Neural cell (in vitro differentiated cells): Measurements from ENCODE around the gene AFF2. TPM values are rescaled to one million over a fixed set of nuclear protein-coding genes. Genes with fewer than 3 reads are reported as not detected.

ENCODE experiments used
- H2AFZ ChIP-seq: fragments of 200-600, 300-800 bp; sonication (generic), shearing (Covaris generic); 2 replicates; pipeline ENCODE4 v1.6.0; 2014; ENCODE audit warnings: low read depth, mild to moderate bottlenecking, antibody characterized with exemption, low read length, moderate library complexity
- H3F3A ChIP-seq: fragments of 200-600 bp; shearing (Covaris generic); 2 replicates; pipeline ENCODE4 v1.6.1; 2016; ENCODE audit warnings: mild to moderate bottlenecking, moderate library complexity, mixed read lengths, antibody characterized with exemption, low read length; ENCODE audit not compliant: insufficient read depth, poor library complexity, severe bottlenecking
- H3K27ac ChIP-seq: fragments of 200-600, 300-800 bp; sonication (generic), shearing (Covaris generic); 2 replicates; pipeline ENCODE4 v1.5.1; 2014; ENCODE audit warnings: mild to moderate bottlenecking, low read length, moderate library complexity
- H3K27me3 ChIP-seq: fragments of 300-800, 200-600 bp; sonication (generic), shearing (Covaris generic); 2 replicates; pipeline ENCODE4 v1.6.0; 2014; ENCODE audit warnings: mild to moderate bottlenecking, low read depth, low read length, moderate library complexity; ENCODE audit not compliant: insufficient read depth
- H3K36me3 ChIP-seq: fragments of 300-800, 200-600 bp; sonication (generic), shearing (Covaris generic); 2 replicates; pipeline ENCODE4 v1.5.1; 2014; ENCODE audit warnings: mild to moderate bottlenecking, antibody characterized with exemption, low read length, moderate library complexity; ENCODE audit not compliant: insufficient read depth
- H3K4me2 ChIP-seq: fragments of 300-800, 200-600 bp; sonication (generic), shearing (Covaris generic); 2 replicates; pipeline ENCODE4 v1.6.0; 2014; ENCODE audit warnings: mild to moderate bottlenecking, low read length
- H3K4me3 ChIP-seq: fragments of 300-800, 200-600 bp; sonication (generic), shearing (Covaris generic); 2 replicates; pipeline ENCODE4 v1.5.1; 2014; ENCODE audit warnings: mild to moderate bottlenecking, low read length, moderate library complexity
- H3K79me2 ChIP-seq: fragments of 200-600 bp; shearing (Covaris generic); replicated peaks from 2 replicates; pipeline ENCODE4 v1.6.0; 2014; ENCODE audit warnings: mild to moderate bottlenecking, low read length, moderate library complexity; ENCODE audit not compliant: insufficient read depth
- H3K9ac ChIP-seq: fragments of 300-800, 200-600 bp; sonication (generic), shearing (Covaris generic); 2 replicates; pipeline ENCODE4 v1.6.1; 2016; ENCODE audit warnings: mild to moderate bottlenecking, low read length, mixed read lengths
- H3K9me2 ChIP-seq: fragments of 200-600 bp; shearing (Covaris generic); 2 replicates; pipeline ENCODE4 v1.6.1; 2016; ENCODE audit warnings: mild to moderate bottlenecking, low read length, mixed read lengths; ENCODE audit not compliant: insufficient read depth
- H3K9me3 ChIP-seq: fragments of 200-600, 300-800 bp; sonication (generic), shearing (Covaris generic); 2 replicates; pipeline ENCODE4 v1.6.1; 2016; ENCODE audit warnings: mild to moderate bottlenecking, mixed run types, low read length, moderate library complexity, mixed read lengths
- H4K20me1 ChIP-seq: fragments of 200-600 bp; shearing (Covaris generic); 2 replicates; pipeline ENCODE4 v1.6.1; 2016; ENCODE audit warnings: mild to moderate bottlenecking, mixed run types; ENCODE audit not compliant: insufficient read depth
- EP300 ChIP-seq: fragments of 450-650 bp; conservative IDR thresholded peaks from 2 replicates; pipeline ENCODE4 v1.6.1; 2014; ENCODE audit warnings: antibody characterized with exemption, mild to moderate bottlenecking, moderate library complexity; ENCODE audit not compliant: poor library complexity, severe bottlenecking
- EZH2 ChIP-seq: fragments of 200-600, 300-800 bp; shearing (Covaris generic), sonication (generic); IDR thresholded peaks from 2 replicates; pipeline ENCODE4 v1.6.1; 2014; ENCODE audit warnings: antibody characterized with exemption, low read length, borderline replicate concordance, mild to moderate bottlenecking; ENCODE audit not compliant: insufficient read depth, poor library complexity, severe bottlenecking
- MXI1 ChIP-seq: fragments of 450-650 bp; conservative IDR thresholded peaks from 2 replicates; pipeline ENCODE4 v1.6.1; 2014; ENCODE audit warnings: antibody characterized with exemption, mild to moderate bottlenecking; ENCODE audit not compliant: poor library complexity, severe bottlenecking
- POLR2AphosphoS5 ChIP-seq: IDR thresholded peaks from 2 replicates; pipeline ENCODE4 v1.6.1; 2012
- RAD21 ChIP-seq: fragments of 450-650 bp; conservative IDR thresholded peaks from 2 replicates; pipeline ENCODE4 v1.6.1; 2014; ENCODE audit warnings: antibody characterized with exemption, mild to moderate bottlenecking, moderate library complexity
- SMC3 ChIP-seq: fragments of 450-650 bp; conservative IDR thresholded peaks from 2 replicates; pipeline ENCODE4 v1.6.1; 2014; ENCODE audit warnings: antibody characterized with exemption, mild to moderate bottlenecking, moderate library complexity; ENCODE audit not compliant: poor library complexity
- TAF1 ChIP-seq: IDR thresholded peaks from 2 replicates; pipeline ENCODE4 v1.6.1; 2012; ENCODE audit warnings: low read depth
- polyA plus RNA-seq: library from polyadenylated mRNA; depleted of rRNA; stranded (reverse); fragments of >200 nt; gene quantifications from 2 replicates; pipeline ENCODE4 v1.2.3, GENCODE V29; 2014
- TF ChIP-seq, protein P1 (sequence below): fragments of 450-650 bp; IDR thresholded peaks from 2 replicates; pipeline ENCODE4 v1.5.1; 2014; ENCODE audit warnings: antibody characterized with exemption, mild to moderate bottlenecking, moderate library complexity; ENCODE audit not compliant: poor library complexity, severe bottlenecking
- TF ChIP-seq, protein P2 (sequence below): IDR thresholded peaks from 2 replicates; pipeline ENCODE4 v1.6.1; 2012; ENCODE audit warnings: borderline replicate concordance

Gene AFF2
- polyA plus RNA-seq, 1 donor from 2014 or later = 10.5 TPM

DNA sequence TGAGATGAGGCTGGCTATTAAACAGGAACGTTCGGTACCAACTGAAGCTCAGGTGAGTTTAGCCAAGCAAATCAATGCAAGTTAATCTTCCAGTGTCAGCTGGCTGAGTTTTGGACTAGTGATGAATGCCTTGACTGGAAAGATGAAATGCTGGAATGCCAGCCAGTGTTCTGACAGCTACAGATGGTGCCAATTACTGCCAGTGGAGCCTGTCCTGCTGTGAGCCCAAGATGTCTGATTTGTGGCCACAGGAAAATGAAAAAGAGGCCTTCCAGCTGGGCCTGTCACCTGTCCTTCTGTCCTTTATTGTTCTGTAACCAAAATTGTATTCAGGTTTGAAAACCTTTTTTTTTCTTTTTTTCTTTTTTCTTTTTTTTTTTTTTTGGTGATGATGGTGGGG lies 223.1 kb downstream of the AFF2 start:
- no peak overlapping the region for H3K9ac ChIP-seq
- no peak for TF ChIP-seq SMC3
- H4K20me1 ChIP-seq = no peaks in the 10 kb centered on the region
- H3K27ac ChIP-seq = no peak overlapping the region
- no peaks in the 10 kb centered on the region for H3K79me2 ChIP-seq
- H3K4me3 ChIP-seq = no peak overlapping the region
- H3K36me3 ChIP-seq = no peaks in the 10 kb centered on the region
- H3K9me3 ChIP-seq = no peaks in the 10 kb centered on the region
- H3F3A ChIP-seq = no peaks in the 10 kb centered on the region
- H3K4me2 ChIP-seq = no peak overlapping the region
- no peaks in the 10 kb centered on the region for H3K27me3 ChIP-seq
- H2AFZ ChIP-seq = no peak overlapping the region
- no peaks in the 10 kb centered on the region for H3K9me2 ChIP-seq

- Histone ChIP-seq H3K4me3 (no peak overlapping the region), H3K27ac (no peak overlapping the region), H3K27me3 (no peaks in the 10 kb centered on the region), H3K9ac (no peak overlapping the region), H2AFZ (no peak overlapping the region), H3K4me2 (no peak overlapping the region), H4K20me1 (no peaks in the 10 kb centered on the region), H3K9me3 (no peaks in the 10 kb centered on the region), H3K79me2 (no peaks in the 10 kb centered on the region), H3K9me2 (no peaks in the 10 kb centered on the region), H3F3A (no peaks in the 10 kb centered on the region), H3K36me3 (no peaks in the 10 kb centered on the region)
- TF ChIP-seq, protein P1, sequence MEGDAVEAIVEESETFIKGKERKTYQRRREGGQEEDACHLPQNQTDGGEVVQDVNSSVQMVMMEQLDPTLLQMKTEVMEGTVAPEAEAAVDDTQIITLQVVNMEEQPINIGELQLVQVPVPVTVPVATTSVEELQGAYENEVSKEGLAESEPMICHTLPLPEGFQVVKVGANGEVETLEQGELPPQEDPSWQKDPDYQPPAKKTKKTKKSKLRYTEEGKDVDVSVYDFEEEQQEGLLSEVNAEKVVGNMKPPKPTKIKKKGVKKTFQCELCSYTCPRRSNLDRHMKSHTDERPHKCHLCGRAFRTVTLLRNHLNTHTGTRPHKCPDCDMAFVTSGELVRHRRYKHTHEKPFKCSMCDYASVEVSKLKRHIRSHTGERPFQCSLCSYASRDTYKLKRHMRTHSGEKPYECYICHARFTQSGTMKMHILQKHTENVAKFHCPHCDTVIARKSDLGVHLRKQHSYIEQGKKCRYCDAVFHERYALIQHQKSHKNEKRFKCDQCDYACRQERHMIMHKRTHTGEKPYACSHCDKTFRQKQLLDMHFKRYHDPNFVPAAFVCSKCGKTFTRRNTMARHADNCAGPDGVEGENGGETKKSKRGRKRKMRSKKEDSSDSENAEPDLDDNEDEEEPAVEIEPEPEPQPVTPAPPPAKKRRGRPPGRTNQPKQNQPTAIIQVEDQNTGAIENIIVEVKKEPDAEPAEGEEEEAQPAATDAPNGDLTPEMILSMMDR = no peak
- no peak for TF ChIP-seq TAF1
- no peak for TF ChIP-seq SMC3
- no peak for TF ChIP-seq RAD21
- TF ChIP-seq EZH2 = no peak
- TF ChIP-seq EP300 = no peak
These were observed 228.5 kb downstream of the AFF2 start for GRCh38 chrX:148728901-148729300.

DNA sequence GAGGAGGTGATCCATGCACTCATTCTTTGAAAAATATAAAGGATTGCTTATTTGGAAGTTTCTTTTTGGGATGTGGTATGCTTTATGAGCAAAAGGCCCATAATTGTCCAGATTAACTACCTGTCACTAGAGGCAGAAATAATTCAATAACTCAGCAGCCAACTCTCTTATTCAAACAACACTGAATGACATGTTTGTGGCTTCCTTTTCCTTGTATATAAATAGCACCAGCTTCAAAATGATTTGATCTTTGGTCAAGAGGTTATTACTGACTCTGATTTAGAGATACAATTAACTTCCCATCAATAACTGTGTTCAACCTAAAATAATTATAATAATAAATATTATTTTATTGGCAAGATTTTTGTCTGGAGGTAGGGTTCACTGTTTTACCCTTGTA lies 232.3 kb downstream of the AFF2 start:
- no peak overlapping the region for H3K27ac ChIP-seq
- no peaks in the 10 kb centered on the region for H3K79me2 ChIP-seq
- no peaks in the 10 kb centered on the region for H4K20me1 ChIP-seq
- H3F3A ChIP-seq = no peaks in the 10 kb centered on the region
- no peak overlapping the region for H3K9ac ChIP-seq
- H3K9me2 ChIP-seq = no peaks in the 10 kb centered on the region
- no peak overlapping the region for H2AFZ ChIP-seq
- H3K27me3 ChIP-seq = no peaks in the 10 kb centered on the region
- H3K36me3 ChIP-seq = no peaks in the 10 kb centered on the region
- TF ChIP-seq, protein P2, sequence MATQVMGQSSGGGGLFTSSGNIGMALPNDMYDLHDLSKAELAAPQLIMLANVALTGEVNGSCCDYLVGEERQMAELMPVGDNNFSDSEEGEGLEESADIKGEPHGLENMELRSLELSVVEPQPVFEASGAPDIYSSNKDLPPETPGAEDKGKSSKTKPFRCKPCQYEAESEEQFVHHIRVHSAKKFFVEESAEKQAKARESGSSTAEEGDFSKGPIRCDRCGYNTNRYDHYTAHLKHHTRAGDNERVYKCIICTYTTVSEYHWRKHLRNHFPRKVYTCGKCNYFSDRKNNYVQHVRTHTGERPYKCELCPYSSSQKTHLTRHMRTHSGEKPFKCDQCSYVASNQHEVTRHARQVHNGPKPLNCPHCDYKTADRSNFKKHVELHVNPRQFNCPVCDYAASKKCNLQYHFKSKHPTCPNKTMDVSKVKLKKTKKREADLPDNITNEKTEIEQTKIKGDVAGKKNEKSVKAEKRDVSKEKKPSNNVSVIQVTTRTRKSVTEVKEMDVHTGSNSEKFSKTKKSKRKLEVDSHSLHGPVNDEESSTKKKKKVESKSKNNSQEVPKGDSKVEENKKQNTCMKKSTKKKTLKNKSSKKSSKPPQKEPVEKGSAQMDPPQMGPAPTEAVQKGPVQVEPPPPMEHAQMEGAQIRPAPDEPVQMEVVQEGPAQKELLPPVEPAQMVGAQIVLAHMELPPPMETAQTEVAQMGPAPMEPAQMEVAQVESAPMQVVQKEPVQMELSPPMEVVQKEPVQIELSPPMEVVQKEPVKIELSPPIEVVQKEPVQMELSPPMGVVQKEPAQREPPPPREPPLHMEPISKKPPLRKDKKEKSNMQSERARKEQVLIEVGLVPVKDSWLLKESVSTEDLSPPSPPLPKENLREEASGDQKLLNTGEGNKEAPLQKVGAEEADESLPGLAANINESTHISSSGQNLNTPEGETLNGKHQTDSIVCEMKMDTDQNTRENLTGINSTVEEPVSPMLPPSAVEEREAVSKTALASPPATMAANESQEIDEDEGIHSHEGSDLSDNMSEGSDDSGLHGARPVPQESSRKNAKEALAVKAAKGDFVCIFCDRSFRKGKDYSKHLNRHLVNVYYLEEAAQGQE = no peak
- TF ChIP-seq TAF1 = no peak
- TF ChIP-seq RAD21 = no peak
- TF ChIP-seq POLR2AphosphoS5 = no peak
- TF ChIP-seq SMC3 = no peak
- no peak for TF ChIP-seq MXI1
- TF ChIP-seq EP300 = no peak
- no peak for TF ChIP-seq EZH2
- TF ChIP-seq, protein P1 = no peak
- no peaks in the 10 kb centered on the region for H3K9me3 ChIP-seq
- no peak overlapping the region for H3K4me2 ChIP-seq
- no peak overlapping the region for H3K4me3 ChIP-seq
